Measurements from ENCODE around the gene GTSE1.

GTSE1 gene

DNA sequence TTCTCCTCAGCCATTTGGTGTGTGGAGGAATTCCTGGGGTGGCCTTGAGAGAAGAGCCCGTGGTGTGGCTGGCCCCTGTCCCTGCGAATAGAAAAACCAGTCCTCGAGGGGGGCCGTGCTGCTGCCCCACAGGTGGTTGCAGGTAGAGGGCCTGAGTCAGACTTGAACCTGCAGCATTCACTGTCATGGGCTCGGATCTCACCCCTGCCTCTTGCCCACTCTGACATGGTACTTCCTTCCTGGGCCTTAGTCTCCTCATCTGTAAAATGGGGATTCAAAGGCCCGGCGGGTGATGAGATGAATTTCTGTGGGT is 58.3 kb downstream of the GTSE1 start:
- TF ChIP-seq, protein P1, sequence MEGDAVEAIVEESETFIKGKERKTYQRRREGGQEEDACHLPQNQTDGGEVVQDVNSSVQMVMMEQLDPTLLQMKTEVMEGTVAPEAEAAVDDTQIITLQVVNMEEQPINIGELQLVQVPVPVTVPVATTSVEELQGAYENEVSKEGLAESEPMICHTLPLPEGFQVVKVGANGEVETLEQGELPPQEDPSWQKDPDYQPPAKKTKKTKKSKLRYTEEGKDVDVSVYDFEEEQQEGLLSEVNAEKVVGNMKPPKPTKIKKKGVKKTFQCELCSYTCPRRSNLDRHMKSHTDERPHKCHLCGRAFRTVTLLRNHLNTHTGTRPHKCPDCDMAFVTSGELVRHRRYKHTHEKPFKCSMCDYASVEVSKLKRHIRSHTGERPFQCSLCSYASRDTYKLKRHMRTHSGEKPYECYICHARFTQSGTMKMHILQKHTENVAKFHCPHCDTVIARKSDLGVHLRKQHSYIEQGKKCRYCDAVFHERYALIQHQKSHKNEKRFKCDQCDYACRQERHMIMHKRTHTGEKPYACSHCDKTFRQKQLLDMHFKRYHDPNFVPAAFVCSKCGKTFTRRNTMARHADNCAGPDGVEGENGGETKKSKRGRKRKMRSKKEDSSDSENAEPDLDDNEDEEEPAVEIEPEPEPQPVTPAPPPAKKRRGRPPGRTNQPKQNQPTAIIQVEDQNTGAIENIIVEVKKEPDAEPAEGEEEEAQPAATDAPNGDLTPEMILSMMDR (IDR thresholded peaks at IDR 0.05), result no peak
- no peak for TF ChIP-seq ZFX (IDR thresholded peaks at IDR 0.05; ENCODE audit: borderline replicate concordance)
- H3K27ac ChIP-seq, result no peak overlapping the region

- TF ChIP-seq ZFX (IDR thresholded peaks at IDR 0.05; ENCODE audit: borderline replicate concordance), result no peak
- TF ChIP-seq, protein P1 (IDR thresholded peaks at IDR 0.05), result peak; percentile 84
Measured at GRCh38 chr22:46355369-46355995, 58.8 kb downstream of the GTSE1 start.

GRCh38 chr22:46355996-46356471 is 59.4 kb downstream of the GTSE1 start:
- TF ChIP-seq, protein P1 (IDR thresholded peaks at IDR 0.05), result no peak
- no peak for TF ChIP-seq ZFX (IDR thresholded peaks at IDR 0.05; ENCODE audit: borderline replicate concordance)
- H3K27ac ChIP-seq, result no peak overlapping the region

More at GRCh38 chr22:46355369-46355995, 58.8 kb downstream of the GTSE1 start:
- H3K27ac ChIP-seq, result no peak overlapping the region

GRCh38 chr22:46356496-46357480 is 60.1 kb downstream of the GTSE1 start:
- no peak for TF ChIP-seq ZFX (IDR thresholded peaks at IDR 0.05; ENCODE audit: borderline replicate concordance)
- TF ChIP-seq, protein P1 (IDR thresholded peaks at IDR 0.05), result no peak
- no peak overlapping the region for H3K27ac ChIP-seq

GRCh38 chr22:46357711-46358520 is 61.2 kb downstream of the GTSE1 start:
- TF ChIP-seq, protein P1 (IDR thresholded peaks at IDR 0.05), result no peak
- TF ChIP-seq ZFX (IDR thresholded peaks at IDR 0.05; ENCODE audit: borderline replicate concordance), result no peak
- no peak overlapping the region for H3K27ac ChIP-seq

- TF ChIP-seq, protein P1 (IDR thresholded peaks at IDR 0.05), result no peak
- TF ChIP-seq ZFX (IDR thresholded peaks at IDR 0.05; ENCODE audit: borderline replicate concordance), result no peak
- H3K27ac ChIP-seq, result no peak overlapping the region
Measured at GRCh38 chr22:46358766-46359165, 62.1 kb downstream of the GTSE1 start.
